Measurements from ENCODE around the gene CLEC4D. TPM values are rescaled to one million over a fixed set of nuclear protein-coding genes. Genes with fewer than 3 reads are reported as not detected.

Gene CLEC4D
- total RNA-seq, 1 experiment from 2014 or later = 0.42 TPM

- no peak overlapping the region for H4K5ac ChIP-seq (ENCODE audit: insufficient read length, low read depth, low read length)
- no peaks in the 10 kb centered on the region for H3K27me3 ChIP-seq (ENCODE audit: insufficient read depth, low read length)
- H4K8ac ChIP-seq (replicated peaks; ENCODE audit: insufficient read length, low read depth, low read length) = no peak overlapping the region
- H2AK5ac ChIP-seq (ENCODE audit: insufficient read length, low read length) = no peak overlapping the region
- H3K4me2 ChIP-seq (ENCODE audit: insufficient read depth, insufficient read length, low read length) = no peak overlapping the region
- peaks cover 3 to 14% of the 10 kb centered on the region in 2 experiments; a peak in 2 of 4 replicates for H3K4me1 Mint-ChIP-seq
- no peaks in the 10 kb centered on the region for H3K27me3 Mint-ChIP-seq (ENCODE audit: low read depth)
- H3K27ac Mint-ChIP-seq = no peak overlapping the region
- no peaks in the 10 kb centered on the region for H3K79me1 ChIP-seq (ENCODE audit: insufficient read depth, low read depth, low read length, poor library complexity, severe bottlenecking)
- H3K36me3 Mint-ChIP-seq (ENCODE audit: insufficient read depth in 1 of 3, low read depth in 3 of 3) = no peaks in the 10 kb centered on the region
- no peaks in the 10 kb centered on the region for H3K4me1 ChIP-seq (ENCODE audit: insufficient read depth, low read length)
- H3K4me3 Mint-ChIP-seq = no peak overlapping the region
- no peak overlapping the region for H3K23ac ChIP-seq (ENCODE audit: insufficient read length, low read depth, low read length)
- H2BK12ac ChIP-seq (ENCODE audit: insufficient read length, low read depth, low read length) = no peak overlapping the region
- H3K56ac ChIP-seq (ENCODE audit: insufficient read length, low read depth, low read length) = no peak overlapping the region
- H3K27ac ChIP-seq (ENCODE audit: insufficient read length, low read depth, low read length) = no peak overlapping the region
- WGBS (ENCODE audit: extremely low coverage, insufficient read length, low lambda C conversion rate) = no CpG with 5 or more reads among the region's 3 CpGs
- no peaks in the 10 kb centered on the region for H4K20me1 ChIP-seq (ENCODE audit: control insufficient read depth, insufficient read depth, insufficient read length)
- H2BK120ac ChIP-seq (ENCODE audit: low read depth, low read length, poor library complexity, severe bottlenecking) = no peak overlapping the region
- H3K9me3 Mint-ChIP-seq = no peaks in the 10 kb centered on the region; a peak in 1 of 5 replicates
- no peaks in the 10 kb centered on the region for H3K79me2 ChIP-seq (ENCODE audit: insufficient read depth, low read length)
- no peak overlapping the region for H3K18ac ChIP-seq (ENCODE audit: insufficient read length, low read depth, low read length)
- H2BK20ac ChIP-seq (ENCODE audit: low read depth, low read length, poor library complexity, severe bottlenecking) = no peak overlapping the region
- H2AFZ ChIP-seq (ENCODE audit: low read length) = no peak overlapping the region
- peak; percentile 87 for DNase-seq
- no peaks in the 10 kb centered on the region for H3K23me2 ChIP-seq (ENCODE audit: insufficient read length, low read depth, low read length, poor library complexity, severe bottlenecking)
- H4K91ac ChIP-seq (ENCODE audit: insufficient read length, low read depth, low read length) = no peak overlapping the region
- peak; percentile 98 for TF ChIP-seq CTCF (conservative IDR thresholded peaks at IDR 0.05)
- H3K9ac ChIP-seq (ENCODE audit: extremely low read depth, insufficient read length, low read length) = no peak overlapping the region
- H3K4ac ChIP-seq (ENCODE audit: low read depth, low read length) = no peak overlapping the region
- H3T11ph ChIP-seq (ENCODE audit: low read length) = no peak overlapping the region
- no peaks in the 10 kb centered on the region for H3K9me3 ChIP-seq (ENCODE audit: control insufficient read depth, low read depth, low read length)
- H3K14ac ChIP-seq (ENCODE audit: insufficient read depth, low read length) = no peak overlapping the region
- H2BK5ac ChIP-seq (ENCODE audit: insufficient read length, low read length) = no peak overlapping the region
- H2BK15ac ChIP-seq (ENCODE audit: low read depth, low read length) = no peak overlapping the region
Observed at GRCh38 chr12:8544295-8544694, 31.0 kb downstream of the CLEC4D start.
